ENCODE data around the gene ARHGEF39.

Gene ARHGEF39, protein sequence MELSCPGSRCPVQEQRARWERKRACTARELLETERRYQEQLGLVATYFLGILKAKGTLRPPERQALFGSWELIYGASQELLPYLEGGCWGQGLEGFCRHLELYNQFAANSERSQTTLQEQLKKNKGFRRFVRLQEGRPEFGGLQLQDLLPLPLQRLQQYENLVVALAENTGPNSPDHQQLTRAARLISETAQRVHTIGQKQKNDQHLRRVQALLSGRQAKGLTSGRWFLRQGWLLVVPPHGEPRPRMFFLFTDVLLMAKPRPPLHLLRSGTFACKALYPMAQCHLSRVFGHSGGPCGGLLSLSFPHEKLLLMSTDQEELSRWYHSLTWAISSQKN

DNA sequence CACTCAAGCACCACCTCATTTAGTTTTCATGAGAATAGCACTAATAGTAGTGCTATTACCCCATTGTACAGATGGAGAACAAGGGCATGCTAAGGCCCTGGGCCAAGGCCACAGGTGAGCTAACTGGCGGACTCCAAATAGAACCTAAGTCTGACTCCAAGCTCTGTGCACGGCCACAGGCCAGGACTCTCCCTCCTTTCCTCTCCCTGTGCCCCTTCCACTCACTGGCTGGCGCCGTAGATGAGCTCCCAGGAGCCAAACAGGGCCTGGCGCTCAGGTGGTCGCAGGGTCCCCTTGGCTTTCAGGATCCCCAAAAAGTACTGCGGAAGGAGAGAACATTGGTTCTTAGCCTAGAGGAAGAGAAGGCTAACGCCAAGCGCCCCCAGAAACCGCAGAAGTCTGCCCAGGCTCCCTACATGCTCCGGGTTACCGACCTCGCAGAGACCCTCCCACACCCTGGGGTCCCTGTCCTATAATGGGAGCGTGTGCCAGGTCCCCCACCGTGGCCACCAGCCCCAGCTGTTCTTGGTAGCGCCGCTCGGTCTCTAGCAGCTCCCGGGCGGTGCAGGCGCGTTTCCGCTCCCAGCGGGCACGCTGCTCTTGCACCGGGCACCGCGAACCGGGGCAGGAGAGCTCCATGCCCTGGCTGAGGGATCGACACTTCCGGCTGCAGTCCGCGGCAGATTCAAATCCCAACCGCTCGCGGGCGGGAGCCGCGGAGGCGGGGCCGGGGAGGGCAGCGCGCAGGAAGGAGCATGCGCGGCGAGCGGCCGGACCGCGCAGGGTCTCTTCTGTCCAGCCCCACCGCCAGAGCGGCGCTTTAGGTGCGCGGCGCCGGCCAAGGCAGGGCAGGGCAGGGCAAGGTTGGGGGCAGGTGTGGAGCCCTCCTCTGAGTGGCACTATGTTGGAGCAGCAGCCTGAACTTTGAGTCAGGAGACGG, at the start of gene ARHGEF39:
Gene ARHGEF39 (minus strand): TSS at position 665 of the 940 bp plus-strand sequence. CDS start 26 bp downstream, at position 639.
- peak; percentile 85 for ATAC-seq

DNA sequence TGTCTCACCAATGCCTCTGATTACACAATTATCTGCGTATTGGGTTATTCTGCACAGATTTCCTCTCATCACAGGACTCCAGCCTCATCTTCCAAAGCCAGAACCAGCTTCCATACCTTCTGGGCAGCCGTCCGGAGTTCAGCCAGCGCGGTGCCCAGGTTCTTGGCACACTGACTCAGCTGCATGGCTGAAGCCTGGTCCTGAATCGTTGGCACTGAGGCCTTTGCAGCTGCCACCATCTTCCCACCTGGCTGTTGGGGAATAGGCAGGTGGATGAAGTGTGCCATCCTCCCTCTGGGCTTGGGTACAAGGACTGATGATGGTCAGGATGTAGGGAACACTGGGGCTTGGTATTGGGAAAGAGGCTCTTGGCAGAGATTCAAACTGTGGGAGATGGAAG, 49.1 kb upstream of the ARHGEF39 start:
- ATAC-seq (no peak), DNase-seq (no peak)

More for the DNA sequence above, at the start of gene ARHGEF39:
- peak; percentile 84 for DNase-seq

DNA sequence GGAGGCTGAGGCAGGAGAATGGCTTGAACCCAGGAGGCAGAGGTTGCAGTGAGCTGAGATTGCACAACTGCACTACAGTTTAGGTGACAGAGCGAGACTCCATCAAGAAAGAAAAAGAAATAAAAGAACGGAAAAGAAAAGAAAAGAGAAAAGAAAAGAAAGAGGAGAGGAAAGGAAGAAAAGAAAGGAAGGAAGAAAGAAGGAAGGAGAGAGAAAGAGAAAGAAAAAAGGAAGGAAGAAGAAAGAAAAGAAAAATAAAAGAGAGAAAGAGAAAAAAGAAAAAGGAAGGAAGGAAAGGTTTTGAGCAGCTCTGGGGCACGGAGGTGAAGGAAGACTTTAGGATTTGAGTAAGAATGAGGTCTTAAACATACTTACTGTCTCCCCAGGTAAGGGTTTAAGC, 48.6 kb upstream of the ARHGEF39 start:
- DNase-seq: no peak
- no peak for ATAC-seq

DNA sequence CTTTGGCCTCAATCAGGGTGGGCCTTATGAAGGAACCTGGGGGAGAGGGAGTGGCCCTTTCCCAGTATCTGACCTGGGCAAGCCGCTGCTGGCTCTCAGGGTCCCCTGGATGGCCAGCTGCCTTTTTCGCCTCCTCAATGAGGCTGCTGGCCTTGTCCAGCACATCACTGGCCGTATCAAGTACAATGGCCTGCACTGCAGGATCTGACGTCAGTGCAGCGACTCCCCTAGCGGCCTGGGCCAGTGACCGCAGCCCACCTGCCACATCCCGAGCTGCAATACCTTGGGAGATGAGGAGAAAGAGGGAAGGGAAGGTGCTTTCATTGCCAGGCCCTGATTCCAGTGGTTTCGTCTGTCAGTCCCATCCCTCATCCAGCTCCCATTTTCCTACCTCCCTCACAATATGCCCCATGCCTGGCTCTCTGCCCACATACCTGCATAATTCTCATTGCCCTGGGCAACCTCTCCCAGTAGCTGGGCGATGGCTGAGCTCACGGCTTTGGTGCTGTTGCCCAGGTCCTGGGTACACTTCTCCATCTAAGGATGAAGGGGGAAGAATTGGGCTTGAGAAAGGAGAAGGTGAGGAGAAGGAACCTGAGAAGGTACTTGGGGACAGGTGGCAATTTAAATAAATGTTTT, 47.9 kb upstream of the ARHGEF39 start:
- no peak for DNase-seq
- ATAC-seq: no peak

DNA sequence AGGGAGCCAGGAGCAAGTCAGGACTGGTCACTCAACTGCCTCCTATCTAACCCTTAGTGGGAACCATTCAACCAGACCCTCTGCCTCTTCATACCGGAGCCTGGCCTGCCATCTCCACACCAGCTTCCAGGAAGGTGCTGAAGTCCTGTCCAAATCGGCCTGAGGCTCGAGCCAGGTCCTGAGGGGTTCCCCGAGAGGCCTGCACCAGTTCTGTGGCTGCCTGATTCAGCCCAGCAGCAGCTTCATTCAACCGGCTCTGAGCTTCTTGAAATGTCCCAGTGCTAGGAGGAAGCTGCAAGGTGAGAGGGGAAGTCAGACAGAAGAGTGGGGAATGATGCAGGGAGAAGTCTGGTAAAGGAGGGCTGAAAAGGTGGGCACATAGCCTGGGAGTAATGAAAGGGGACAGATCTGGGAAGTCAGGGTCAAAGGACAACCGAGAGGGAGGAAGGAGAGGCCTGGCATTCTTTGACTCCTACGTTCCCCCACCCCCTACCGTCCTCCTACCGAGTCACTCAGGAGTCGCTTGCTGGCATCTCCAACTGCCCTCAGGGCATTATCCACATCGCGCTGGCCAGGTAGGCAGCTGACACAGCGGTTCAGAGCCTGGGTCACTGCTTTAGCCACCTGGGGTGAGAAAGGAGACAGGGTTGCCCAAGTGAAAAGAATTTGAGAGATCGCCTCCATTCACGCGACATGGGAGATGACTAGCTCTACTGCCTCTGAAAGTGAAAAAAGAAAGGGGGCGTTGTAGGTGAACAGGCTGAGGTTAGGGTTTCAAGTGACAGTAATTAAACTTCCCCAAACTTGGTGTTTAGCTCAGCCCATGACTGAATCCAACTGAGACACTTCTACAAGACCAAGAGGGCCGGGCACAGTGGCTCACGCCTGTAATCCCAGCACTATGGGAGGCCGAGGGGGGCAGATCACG, 46.8 kb upstream of the ARHGEF39 start:
- DNase-seq (no peak), ATAC-seq (no peak)

DNA sequence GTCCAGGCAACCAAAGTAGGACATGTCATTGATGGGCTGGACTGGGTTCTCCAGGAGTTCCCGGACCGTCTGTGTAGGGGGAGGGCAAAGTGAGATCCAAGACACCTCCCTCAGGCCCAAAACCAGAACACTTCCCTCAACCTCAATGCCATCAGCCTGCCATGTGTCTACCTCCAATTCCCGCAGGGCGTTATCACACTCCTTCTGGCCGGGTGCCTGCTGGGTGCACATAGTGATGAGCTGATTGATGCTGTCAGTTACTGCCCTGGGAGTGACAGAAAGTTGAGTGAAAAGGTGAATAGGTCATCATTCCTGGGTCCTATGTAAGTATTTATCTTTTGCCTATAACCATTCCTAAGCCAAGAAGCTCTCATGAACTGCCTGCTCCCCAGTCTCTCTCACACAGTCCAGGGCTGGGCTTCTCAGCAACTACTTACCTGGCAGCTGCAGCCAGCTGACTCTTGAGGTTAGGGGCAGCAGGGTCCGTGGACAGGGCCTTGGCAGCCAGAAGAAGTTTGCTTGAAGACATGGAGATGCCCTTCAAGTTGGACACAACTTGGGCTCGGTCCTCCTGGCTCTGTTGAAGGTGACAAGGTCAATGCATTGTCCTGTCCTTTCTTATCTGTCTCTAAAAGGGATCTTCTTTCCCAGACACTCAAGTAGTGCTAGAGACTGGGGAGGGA, 46.0 kb upstream of the ARHGEF39 start:
- ATAC-seq: no peak

DNA sequence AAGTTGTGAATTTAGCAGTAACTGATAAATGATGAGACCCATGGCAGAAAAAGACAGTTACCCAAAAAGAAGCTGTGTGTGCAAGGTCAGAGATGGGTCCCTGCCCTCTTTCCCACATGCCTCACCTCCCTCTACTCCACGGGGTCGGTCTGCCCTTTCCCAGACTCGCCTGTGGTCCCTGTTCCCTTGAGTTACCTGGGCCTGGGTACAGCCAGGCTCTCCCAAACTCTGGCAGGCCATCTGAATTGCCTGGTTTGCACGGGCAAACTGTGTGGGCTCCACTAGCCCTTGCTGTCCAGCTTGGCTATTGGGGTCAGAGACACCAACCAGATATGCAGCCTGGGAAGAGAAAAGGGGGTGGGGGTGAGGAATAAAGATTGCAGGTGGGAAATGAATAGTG, 43.2 kb upstream of the ARHGEF39 start:
- DNase-seq: no peak
- no peak for ATAC-seq

More for the DNA sequence above, 46.0 kb upstream of the ARHGEF39 start:
- DNase-seq: no peak

DNA sequence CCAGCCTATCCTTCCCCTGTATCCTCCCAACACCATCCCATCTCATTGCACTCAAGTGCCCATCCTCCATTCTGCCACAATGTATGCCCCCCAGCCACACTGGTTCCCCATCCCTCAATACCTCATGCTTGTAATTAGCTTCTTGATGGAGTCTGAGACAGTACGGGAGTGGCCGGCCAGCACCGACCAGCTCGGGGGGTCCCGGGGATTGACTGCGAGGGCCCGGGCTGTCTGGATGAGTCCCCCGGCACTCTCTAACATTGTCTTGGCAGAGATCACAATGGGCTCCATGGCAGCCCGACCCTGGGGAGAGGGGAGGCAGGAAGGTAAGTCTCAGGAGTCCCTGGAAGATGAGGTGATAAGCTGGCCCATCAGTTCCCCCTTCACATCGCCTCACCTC, 42.0 kb upstream of the ARHGEF39 start:
- ATAC-seq (no peak), DNase-seq (no peak)

DNA sequence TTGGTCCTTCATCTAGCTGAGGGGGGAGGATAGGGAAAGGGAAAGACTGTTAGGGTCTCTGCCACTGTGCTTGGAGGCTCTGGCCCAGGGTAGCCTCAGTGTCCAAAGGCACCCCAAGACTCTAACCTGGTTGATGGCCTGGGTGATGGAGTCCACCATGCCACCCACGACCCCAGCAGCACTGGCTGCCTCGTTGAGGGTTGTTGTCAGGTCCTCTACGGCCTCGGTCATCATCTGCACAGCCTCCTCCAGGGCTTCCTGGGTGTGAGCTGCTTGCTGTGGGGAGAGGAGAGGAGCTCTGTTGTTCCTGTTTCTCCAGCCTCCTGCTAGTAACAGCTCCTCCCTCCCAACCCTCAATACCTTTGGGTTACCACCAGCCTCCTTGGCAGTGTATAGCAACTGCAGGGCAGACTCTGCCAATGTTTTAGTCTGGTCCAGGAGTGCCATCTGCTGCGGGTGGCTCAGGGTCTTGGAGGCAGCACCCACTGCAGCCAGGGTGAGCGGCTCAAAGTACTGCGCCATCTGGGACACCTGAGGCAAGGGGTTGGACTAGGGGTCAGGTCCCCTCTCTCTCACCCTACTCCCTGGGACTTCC, 40.9 kb upstream of the ARHGEF39 start:
- no peak for ATAC-seq
- DNase-seq: no peak

DNA sequence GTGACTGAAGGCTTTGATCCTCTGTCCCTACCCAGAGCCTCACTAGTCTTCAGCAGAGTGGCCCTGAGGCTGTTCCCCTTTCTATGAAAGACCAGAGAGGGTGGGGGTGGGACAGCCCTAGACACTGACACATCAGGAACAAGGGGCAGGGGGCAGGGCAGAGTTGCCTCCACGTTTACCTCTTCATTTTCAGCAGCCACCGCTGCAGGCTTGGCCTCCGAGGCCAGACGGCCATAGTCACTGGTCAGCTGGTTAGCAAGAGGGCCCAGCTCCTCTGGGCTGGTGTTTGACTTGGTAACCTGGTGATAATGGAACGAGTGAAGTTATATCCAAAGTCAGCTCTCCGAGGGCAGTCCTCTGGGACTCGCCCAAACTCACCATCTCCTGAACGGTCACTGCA, 40.4 kb upstream of the ARHGEF39 start:
- DNase-seq: no peak
- ATAC-seq: no peak

DNA sequence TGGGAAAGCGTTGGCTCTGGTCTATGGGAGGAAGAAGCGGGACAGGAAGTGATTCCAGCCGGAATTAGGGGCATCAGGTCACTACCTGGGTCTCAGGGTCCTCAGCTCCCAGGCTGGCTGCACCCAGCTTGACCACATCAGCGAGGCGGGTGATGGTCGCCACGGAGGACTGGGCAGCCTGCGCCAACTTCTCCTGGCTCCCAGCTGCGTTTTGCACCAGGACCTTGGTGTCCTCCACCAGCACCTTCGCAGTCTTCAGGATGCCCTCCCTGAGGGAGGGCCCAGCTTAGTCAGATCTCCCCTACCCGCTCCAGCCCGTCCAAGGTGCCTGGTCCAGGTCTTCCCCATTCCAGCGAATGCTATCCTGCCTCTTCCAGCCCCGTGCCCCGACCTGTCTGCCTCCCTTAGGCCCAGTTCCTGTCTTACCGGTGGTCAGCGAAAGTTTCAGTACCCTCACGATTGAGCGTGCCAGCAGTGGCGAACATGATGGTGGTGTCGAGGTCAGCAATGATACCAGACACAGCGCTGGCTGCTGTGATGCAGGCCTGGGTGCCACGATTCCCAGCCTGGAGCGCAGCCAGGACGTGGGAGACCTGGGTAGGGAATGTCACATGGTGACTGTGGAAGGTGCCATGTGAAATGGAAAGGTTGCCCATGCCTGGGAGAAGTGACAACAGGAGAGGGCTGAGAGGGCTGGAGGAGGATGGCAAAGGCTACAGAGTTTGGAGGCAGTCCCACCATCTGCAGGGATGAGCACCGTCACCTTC, 39.1 kb upstream of the ARHGEF39 start:
- DNase-seq (no peak), ATAC-seq (no peak)

DNA sequence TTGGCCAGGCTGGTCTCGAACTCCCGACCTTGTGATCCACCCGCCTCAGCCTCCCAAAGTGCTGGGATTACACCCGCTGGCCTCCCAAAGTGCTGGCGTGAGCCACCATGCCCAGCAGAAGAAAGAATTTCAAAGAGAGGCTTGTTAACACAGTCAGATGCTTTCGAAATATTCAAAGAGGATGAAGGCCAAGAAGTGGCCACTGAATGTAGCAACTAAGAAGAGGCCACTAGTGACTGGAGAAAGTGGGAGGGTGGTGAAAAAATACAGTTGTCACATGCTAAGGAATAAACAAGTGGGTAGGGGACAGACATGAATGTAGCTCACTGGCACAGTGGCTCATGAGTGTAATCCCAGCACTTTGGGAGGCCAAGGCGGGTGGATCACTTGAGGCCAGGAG, 37.7 kb upstream of the ARHGEF39 start:
- no peak for ATAC-seq
- no peak for DNase-seq

DNA sequence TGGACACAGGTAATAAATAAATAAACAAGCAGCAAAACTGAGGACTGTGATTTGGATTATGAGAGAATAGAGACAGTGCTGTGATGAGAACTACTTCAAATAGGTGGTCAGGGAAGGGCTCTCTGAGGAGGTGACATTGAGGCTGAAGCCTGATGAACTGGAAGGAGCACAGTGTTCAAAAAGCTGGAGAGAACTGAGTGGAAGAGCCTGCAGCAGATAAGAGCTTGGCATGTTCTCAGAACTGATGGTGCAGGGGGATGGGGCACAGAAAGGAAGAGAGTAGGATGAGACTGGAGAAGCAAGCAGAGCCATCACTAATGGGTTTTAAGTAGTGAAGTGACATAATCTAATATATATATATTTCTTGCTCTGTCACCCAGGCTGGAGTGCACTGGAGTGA, 35.9 kb upstream of the ARHGEF39 start:
- ATAC-seq: no peak
- DNase-seq: no peak

DNA sequence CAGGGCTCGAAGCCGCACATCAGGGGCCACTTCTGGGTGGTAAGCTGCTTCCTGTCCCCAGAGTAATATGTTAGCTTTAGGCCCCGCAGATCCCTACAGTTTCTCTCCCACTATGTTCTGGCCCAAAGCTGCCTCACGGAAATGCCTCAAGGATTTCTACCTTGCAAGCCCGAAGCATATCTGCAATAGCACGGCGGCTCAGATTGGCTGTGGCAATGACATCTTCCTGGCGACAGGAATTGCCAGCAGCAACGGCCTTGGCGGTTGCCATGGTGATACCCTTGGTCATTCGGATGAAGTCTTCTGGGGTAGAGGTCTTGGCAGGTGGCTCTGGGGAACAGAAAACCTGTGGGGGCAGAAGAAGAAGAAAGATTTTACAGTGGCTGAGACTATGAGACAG, 35.0 kb upstream of the ARHGEF39 start:
- ATAC-seq (no peak), DNase-seq (no peak)

DNA sequence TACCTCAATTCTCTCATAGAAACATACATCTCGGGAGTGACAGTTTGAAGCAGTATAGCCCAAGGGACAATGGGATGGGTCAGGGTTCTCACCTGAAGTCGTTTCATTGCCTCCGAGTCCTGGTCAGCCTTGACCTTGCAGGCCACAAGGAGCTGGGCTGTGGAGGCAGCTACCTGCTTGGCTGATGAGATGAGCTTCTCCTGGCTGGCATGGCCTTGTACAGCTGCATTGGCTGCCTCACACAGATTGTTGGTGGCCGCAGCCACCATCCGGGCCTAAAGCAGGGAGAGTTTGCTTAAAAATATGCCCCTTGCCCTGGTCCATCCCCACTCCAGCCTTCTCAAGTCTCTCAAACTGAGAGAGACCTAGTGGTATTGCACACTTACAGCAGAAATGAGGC, 33.2 kb upstream of the ARHGEF39 start:
- ATAC-seq: no peak
- DNase-seq: no peak

DNA sequence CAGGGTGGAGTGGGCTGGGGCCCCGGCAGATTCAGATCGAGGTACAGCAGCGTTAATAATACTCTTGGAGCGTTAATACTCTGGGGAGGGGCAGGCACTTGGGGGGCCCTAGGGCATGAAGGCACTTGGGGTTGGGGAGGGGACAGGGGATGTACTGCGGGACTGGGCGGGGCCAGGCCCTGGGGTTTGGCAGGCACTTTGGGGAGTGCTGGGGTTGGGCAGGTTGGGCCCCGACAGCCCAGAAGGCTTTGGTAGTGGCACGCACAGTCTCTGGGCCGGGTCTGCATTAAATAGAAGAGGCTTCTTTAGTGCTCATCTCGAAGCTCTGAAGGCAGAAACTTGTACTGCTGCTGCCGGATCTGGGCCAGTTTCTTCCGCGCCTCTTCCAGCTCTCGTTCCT, 32.5 kb upstream of the ARHGEF39 start:
- DNase-seq: no peak

DNA sequence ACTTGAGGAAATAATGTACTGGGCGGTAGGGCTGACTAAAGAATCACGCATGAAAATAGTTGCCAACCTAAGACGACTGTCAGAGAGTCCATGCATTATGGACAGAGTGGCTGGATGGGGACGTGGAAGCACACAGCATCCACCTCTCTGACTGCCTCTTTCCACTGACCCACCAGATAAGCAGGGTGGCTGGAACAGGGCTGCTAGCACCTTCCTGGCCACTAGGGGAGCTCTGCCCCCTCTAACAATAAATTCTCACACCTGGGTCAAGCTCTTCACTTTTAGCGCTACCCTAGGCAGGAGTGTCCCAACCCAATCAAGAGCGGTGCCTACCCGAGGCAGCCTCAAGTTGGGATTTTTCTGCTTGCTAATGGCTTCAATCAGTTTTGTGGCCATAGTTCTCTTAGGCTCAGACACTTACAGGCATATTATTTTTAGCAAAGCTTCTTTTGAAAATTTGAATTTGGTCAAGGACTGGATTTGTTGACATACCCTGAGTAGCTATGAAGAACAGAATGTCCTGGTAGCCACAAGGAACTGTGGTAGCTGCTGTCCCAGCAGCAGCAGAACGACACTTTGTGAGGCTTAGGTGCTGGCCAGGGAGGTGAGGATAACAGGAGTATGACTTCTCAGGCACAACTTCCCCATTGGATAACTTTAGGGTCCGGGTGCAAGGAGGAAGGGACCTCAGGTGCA, 31.7 kb upstream of the ARHGEF39 start:
- peak; percentile 70 for DNase-seq
- ATAC-seq: peak; percentile 86

More for the DNA sequence above, 32.5 kb upstream of the ARHGEF39 start:
- ATAC-seq: no peak

DNA sequence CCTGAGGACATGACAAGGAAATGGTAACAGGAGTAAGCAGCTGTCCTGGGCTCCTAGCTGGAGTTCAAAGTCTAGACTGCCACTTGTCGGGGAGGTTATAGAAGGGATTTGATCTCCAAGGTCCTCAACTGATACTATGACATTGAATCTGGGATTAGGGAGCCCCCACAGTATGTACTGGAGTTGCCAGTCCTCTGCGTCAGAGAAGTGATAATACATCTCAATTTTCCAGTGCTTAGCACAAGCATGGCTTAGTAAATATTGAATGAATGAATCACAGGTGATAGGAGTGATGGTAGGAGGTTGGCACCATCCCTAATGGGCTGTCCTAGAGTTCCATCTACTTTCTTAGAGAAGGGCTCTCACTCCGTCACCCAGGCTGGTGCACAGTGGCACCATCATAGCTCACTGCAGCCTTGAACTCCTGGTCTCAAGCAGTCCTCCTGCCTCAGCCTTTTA, 31.0 kb upstream of the ARHGEF39 start:
- ATAC-seq (no peak), DNase-seq (no peak)

DNA sequence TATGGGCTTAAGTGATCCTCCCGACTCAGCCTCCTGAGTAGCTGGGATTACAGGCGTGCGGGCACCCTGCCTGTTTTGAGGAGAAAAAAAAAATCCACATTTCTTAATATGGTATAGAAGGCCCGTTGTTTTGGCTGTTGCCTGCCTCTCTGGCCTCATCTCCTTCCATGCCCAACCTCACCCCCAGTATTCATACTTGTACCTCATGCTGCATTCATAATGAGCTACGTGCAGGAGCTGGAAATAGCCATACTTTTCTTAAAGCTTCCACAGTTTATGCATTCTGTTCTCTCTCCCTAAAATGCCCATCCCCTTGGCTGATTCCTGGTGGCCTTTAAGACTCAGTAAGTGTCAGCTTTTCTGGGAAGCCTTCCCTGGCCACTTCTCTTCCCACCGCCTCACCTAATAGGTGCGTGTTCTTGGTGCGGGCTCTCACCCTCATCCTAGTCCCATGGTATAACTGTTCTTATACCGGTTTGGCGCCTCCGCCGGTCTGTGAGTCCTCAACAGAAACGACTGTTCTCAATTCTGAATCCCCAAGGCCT, 26.8 kb upstream of the ARHGEF39 start:
- ATAC-seq (no peak), DNase-seq (no peak)

Data from stimulated activated naive CD8-positive, alpha-beta T cell treated with anti-CD3 and anti-CD28 coated beads, Interleukin-15, Interleukin-2, amounts not matched to agents 100 U/mL and 50 U/mL, for 24 hours (primary cell).